Retinal pigment epithelial cell (primary cell): ENCODE measurements around the gene ERH.

Source experiments
- DNase-seq: peaks from one replicate; pipeline ENCODE4 v3.0.0-alpha.2; 2010; ENCODE audit warnings: low read depth
- H3K4me3 ChIP-seq: 2 replicates; pipeline ENCODE4 v1.5.1; 2011; ENCODE audit warnings: mild to moderate bottlenecking, low read length, control low read depth, moderate library complexity
- TF ChIP-seq, protein P1 (sequence below): conservative IDR thresholded peaks from 2 replicates; pipeline ENCODE4 v1.5.1; 2011; ENCODE audit warnings: low read depth, low read length, control low read depth, inconsistent platforms

ERH gene

DNA sequence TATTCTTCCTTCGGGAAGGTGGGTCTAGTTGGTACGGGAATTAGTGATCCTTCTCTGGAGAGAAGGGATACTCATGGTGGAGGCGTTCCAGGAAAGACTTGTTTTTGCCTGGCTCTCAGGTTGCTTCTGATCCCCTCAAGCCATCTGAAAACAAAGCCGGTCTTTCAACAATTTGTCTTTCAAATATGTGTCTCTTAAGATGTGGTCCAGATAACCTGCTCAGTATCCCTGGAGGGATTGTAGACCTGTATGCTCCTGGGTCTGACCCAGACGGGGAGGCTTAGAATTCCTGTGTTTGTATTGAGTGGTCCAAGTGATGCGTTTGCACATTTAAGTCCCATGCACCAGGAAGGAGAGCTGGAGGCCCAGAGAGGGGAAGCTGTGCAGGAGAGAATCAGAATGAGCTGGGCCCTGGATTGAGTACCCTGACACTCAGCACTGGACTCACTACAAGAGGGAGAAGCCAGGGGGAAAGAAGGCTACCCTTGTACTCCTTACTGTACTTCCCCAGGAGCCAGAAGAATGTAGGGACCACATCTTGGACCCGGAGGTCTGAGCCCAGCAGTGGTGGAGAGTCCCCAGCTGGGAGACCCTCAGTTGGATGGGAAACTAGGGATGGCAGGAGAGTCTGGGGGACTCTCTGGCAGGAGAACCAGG is 40.4 kb downstream of the ERH start:
- TF ChIP-seq, protein P1, sequence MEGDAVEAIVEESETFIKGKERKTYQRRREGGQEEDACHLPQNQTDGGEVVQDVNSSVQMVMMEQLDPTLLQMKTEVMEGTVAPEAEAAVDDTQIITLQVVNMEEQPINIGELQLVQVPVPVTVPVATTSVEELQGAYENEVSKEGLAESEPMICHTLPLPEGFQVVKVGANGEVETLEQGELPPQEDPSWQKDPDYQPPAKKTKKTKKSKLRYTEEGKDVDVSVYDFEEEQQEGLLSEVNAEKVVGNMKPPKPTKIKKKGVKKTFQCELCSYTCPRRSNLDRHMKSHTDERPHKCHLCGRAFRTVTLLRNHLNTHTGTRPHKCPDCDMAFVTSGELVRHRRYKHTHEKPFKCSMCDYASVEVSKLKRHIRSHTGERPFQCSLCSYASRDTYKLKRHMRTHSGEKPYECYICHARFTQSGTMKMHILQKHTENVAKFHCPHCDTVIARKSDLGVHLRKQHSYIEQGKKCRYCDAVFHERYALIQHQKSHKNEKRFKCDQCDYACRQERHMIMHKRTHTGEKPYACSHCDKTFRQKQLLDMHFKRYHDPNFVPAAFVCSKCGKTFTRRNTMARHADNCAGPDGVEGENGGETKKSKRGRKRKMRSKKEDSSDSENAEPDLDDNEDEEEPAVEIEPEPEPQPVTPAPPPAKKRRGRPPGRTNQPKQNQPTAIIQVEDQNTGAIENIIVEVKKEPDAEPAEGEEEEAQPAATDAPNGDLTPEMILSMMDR = no peak
- DNase-seq = no peak
- no peak overlapping the region for H3K4me3 ChIP-seq

DNA sequence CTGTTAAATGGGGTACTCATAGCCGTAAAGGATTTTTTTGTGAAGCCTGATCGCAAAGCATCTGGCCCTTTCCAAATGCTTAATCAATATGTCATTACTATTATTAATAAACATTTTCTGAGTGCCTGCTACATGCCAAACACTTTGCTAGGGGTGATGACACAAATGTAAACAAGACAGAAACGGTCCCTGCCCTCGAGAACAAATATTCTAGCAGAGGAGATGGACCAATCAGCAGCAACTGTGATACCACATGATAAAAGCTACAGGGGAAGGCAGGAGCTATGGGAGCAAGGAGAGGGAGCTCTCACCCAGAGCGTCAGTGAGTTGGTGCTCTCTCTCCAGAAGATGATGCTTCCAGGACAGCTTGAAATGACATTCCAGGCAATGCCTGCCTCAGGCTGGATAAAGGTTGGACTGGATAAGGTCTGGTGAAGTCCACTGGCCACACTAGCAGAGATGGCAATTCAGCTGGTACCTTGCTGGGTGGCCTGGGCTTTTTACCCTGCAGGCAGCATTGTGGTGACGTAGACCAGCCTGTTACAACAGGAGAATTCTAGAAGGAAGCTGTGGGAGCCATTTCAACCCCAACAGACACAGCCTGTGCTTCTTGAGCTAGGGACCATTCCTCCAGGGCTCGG is 41.1 kb downstream of the ERH start:
- TF ChIP-seq, protein P1 = no peak
- H3K4me3 ChIP-seq = no peak overlapping the region
- no peak for DNase-seq

DNA sequence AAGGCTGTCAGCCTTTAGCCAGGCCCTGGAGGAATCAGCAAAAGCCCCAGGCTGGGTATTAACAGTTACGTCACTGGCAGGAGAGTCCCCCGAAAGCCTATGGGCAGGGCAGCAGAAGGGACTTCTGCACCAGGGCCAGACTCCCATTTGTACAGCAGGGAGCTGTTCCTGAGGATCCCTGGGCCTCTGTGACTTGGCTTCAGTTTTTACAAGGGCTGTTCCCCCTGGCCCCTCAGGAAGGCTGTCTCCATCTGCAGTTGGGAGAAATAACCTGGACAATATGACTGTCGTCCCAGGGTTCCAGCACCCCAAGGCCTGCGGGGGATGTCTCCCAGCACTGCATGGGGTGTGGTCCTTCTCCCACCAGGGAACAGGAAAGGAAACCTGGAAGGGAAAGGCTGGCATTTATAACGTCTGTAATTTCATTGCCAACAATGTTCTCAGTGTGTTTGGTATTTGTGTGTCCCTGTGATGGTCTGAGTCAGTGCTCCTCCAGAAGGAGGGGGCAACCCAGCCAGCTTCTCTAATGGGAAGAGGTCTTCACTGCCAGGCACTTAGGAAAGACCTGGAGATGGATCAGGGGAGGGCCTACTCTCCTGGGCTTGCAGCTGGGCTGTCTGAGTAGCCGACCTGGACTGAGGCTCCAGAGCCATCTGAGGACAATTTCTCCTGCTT is 42.4 kb downstream of the ERH start:
- peak; percentile 12 for DNase-seq
- TF ChIP-seq, protein P1 = no peak

DNA sequence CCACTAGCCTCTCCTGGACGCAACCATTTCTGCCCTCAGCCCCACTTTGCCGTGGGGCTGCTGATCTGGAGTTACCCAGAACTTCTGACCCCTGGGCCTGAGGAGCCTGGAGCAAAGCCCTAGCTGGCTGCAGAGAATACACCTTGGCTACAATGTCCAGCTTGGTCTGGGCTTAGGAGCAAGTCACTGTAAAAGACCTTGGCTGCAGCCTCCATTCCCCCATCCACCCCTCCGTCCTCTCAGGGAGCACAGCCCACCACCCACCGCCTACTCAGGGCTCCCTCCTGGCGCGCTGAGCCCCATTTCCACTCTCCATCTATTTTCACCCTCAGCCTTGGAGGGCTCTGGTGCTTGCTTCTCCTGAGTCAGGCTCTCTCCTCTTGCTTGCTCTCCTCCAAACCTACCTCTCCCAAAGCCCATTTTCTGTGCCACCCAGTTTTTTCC is 42.9 kb downstream of the ERH start:
- TF ChIP-seq, protein P1 = no peak
- H3K4me3 ChIP-seq = no peak overlapping the region
- DNase-seq = no peak

More for the DNA sequence above, 42.4 kb downstream of the ERH start:
- no peak overlapping the region for H3K4me3 ChIP-seq

DNA sequence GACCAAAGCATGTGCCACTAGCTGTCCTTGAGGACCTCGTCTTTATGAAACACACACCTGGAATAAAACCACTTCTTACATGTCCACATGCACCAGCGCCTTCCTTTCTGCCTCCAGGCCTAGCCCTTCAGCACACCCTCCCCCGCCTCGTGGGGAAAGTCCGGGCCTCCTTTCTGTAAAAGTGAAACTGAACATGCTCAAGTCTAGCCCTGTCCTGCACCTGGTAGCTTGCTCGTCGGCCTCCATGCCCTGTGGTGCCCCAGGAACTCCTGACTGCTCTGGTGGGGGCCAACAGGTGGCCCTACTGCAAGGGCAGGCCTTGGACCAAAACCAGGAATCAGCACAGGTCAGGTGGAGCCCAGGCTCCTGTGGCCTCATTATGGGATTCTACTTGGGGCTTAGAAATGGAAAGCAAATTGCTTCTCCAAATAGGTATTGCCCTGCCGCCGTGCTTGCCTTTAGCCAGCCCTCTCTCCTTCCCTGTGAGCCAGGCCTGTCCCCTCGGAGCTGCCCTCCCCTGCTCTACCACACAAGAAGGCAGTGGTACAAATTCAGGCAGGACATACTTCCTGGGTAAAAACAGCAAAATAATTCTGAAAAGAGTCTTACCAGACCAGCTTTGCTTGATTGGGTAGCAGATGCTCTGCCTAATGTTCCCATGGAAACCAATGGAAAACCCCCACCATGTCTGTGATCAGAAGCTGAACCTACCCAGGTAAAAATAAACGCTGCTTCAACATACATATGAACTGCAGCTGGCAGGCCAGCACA is 43.5 kb downstream of the ERH start:
- TF ChIP-seq, protein P1 = no peak
- H3K4me3 ChIP-seq = no peak overlapping the region
- no peak for DNase-seq

DNA sequence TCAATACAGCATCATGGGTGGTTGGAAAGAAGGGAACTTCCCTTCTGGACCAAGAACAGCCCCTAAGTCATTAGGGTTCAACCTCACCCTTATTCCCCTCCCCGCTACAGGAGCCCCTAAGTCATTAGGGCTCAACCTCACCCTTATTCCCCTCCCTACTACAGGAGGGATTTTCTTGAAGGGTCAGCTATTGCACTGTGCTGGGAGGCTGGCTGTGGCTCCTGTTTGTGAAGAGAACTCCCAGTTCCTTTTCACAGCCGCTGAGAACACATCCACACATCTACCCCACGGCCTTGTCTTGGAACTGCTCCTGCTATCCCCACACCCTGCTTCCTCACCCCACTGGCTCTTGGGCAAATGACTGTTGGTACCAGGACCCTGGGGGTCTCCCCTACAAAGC is 44.9 kb downstream of the ERH start:
- TF ChIP-seq, protein P1 = no peak
- no peak overlapping the region for H3K4me3 ChIP-seq
- no peak for DNase-seq
